ENCODE data around the gene MOCOS.

The MOCOS gene

DNA sequence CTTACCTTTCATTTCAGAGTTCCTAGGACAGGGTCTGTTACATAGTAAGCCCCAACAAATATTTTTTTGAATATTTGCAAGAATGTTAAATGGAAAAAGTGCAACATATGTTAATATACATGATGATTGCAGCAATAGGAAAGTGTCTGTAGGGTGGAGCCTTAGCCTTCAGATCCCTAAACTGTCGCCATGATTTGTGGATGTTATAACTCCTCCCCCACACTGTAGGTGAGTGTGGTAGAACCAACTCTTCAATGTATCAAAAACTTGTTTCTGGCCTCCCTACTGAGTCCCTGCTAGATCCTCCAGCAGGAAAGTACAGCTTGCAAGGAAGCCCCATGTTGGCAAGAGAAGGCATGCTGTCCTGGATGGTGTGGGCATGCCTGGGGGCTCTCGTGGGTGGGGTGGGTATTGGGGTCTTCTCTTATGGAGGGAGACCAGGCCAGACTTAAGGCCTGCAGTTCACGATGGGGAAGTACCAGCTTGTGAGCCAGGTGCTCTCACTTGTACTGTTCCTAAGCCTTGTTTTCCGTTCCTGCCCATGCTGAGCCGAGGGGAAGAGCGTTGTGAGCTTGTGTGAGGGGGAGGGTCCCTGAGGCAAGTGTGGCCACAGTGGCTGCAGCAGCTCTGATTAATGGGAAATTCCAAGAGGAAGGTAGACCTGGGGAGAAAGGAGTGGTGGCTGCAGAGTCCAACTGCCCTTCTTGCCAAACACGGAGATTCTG, 121.6 kb downstream of the MOCOS start:
- FAIRE-seq, result no peak

GRCh38 chr18:36309436-36310391, 122.4 kb downstream of the MOCOS start:
- FAIRE-seq, result no peak

GRCh38 chr18:36311026-36311570, 123.8 kb downstream of the MOCOS start:
- no peak for FAIRE-seq

DNA sequence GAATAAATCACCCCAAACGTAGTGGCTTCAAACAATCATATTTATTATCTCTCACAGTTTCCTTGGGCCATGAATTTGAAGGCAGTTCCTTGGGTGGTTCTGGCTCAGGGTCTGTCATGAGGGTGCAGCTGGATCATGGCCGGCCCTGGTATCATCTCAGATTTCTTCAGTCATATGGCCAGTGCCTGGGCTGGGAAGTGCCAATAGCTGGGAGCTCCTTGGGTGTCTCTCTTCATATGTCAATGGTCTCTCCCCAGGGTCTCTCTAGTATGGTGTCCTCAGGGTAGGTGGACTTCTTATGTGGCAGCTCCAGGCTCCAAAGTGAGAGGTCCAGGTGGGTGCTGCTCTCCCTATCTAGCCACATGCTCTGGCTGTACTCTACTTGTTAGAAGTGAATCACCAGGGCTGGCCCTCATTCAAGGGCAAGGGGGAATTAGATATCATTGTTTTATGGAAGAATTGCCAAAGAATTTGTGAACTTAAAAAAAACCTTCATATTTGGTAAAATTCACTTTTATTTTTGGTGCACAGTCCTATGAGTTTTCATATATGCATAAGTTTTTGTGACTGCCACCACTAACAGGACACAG, 125.6 kb downstream of the MOCOS start:
- FAIRE-seq, result no peak

GRCh38 chr18:36314098-36314497, 126.8 kb downstream of the MOCOS start:
- FAIRE-seq, result no peak

DNA sequence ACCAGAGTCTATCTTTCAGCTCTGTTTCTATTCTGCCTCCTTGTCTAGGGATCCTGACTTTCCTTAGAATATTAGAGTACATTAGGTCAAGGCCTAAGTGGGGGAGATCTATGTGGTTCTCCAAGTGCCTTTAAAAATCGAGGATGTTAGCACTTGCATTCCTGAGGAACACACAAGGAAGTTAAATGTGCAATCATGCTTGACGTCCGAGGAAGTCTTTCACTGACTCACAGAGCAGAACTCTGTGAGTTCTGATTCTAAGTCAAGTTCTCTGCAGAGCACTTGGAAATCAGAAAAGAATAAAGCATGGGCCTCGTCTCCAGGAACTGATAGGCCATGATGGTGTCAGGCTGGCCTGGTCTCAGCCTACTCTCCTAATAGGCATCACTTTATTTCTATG, 127.5 kb downstream of the MOCOS start:
- no peak for FAIRE-seq

DNA sequence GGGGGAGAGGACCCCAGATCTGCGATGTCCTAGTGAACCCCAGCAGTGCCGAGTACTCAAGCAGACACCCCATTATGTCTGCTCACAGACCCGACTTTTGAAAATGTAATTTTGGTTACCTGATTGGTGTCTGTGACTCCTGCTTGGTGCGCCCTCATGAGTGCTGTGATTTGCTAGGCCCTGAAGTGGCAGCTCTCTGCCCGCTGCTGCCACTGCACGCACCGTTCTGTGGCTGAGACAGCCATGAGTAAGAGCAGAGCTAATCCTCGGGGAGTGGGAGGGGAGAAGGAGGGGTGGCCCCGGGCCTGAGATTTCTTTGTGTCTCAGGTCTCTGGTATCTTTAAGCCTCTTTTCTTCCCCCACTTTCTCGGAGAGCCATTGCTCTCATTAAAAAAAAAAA, 128.4 kb downstream of the MOCOS start:
- FAIRE-seq, result no peak

- FAIRE-seq, result no peak
These were observed 128.9 kb downstream of the MOCOS start for GRCh38 chr18:36316246-36316645.

Measured in islet of Langerhans (tissue), 1 donor.